Ramos (cell line): ENCODE measurements around the gene MAJIN.
"Not testable (repeated sequence)": the region's sequence is repeated elsewhere in the genome, so short reads cannot be mapped to it uniquely, and the experiment has no call there.

Source experiments
- in situ Hi-C: fragments of 300-500 bp; cut with MboI; formaldehyde crosslinking; loops from one replicate; pipeline ENCODE4 v1.14.3; 2022; ENCODE audit warnings: low sequenced_read_pairs; ENCODE audit not compliant: unreplicated experiment

Gene MAJIN

GRCh38 chr11:64994318-64994717 lies 22.4 kb upstream of the MAJIN start:
- in situ Hi-C loops, result no loop called here

- in situ Hi-C loops, result no loop called here
Measured at GRCh38 chr11:64990222-64990923, 18.5 kb upstream of the MAJIN start.

- in situ Hi-C loops, result no loop called here
Measured at GRCh38 chr11:64989416-64989815, 17.5 kb upstream of the MAJIN start.

- in situ Hi-C loops, result no loop called here
Measured at GRCh38 chr11:64987998-64988854, 16.3 kb upstream of the MAJIN start.

GRCh38 chr11:64983339-64983738 lies 11.4 kb upstream of the MAJIN start:
- in situ Hi-C loops, result not testable (repeated sequence)

GRCh38 chr11:64976651-64977050 lies 4.7 kb upstream of the MAJIN start:
- in situ Hi-C loops, result no loop called here

- in situ Hi-C loops, result no loop called here
Measured at GRCh38 chr11:64974124-64974523, 2.2 kb upstream of the MAJIN start.

GRCh38 chr11:64970731-64971151 lies 1.2 kb downstream of the MAJIN start:
- in situ Hi-C loops, result no loop called here

GRCh38 chr11:64969209-64969608 lies 2.7 kb downstream of the MAJIN start:
- in situ Hi-C loops, result no loop called here

- in situ Hi-C loops, result no loop called here
Measured at GRCh38 chr11:64967375-64967774, 4.5 kb downstream of the MAJIN start.

GRCh38 chr11:64963072-64963631 lies 8.8 kb downstream of the MAJIN start:
- in situ Hi-C loops, result no loop called here

GRCh38 chr11:64960719-64961118 lies 11.2 kb downstream of the MAJIN start:
- in situ Hi-C loops, result no loop called here

- in situ Hi-C loops, result no loop called here
Measured at GRCh38 chr11:64959498-64959897, 12.4 kb downstream of the MAJIN start.

- in situ Hi-C loops, result no loop called here
Measured at GRCh38 chr11:64954201-64954600, 17.7 kb downstream of the MAJIN start.

- in situ Hi-C loops, result no loop called here
Measured at GRCh38 chr11:64951529-64951928, 20.4 kb downstream of the MAJIN start.

- in situ Hi-C loops, result no loop called here
Measured at GRCh38 chr11:64947208-64947814, 24.6 kb downstream of the MAJIN start.

GRCh38 chr11:64936539-64936938 lies 35.4 kb downstream of the MAJIN start:
- in situ Hi-C loops, result no loop called here

GRCh38 chr11:64935359-64936081 lies 36.4 kb downstream of the MAJIN start, which contains the start of gene GPHA2:
TSS of gene GPHA2 (minus strand) at chr11:64935893. CDS start at chr11:64935460, 433 bp downstream.
- in situ Hi-C loops, result no loop called here

GRCh38 chr11:64934682-64935358 lies 37.1 kb downstream of the MAJIN start:
- in situ Hi-C loops, result no loop called here
